ENCODE data around the gene ANKIB1.
"Not testable (repeated sequence)": the region's sequence is repeated elsewhere in the genome, so short reads cannot be mapped to it uniquely, and the experiment has no call there.

The ANKIB1 gene

GRCh38 chr7:92332782-92333181, 87.0 kb downstream of the ANKIB1 start:
- DNase-seq (ENCODE audit: low spot score): no peak

GRCh38 chr7:92333866-92334265, 88.1 kb downstream of the ANKIB1 start:
- DNase-seq (ENCODE audit: low spot score): no peak

GRCh38 chr7:92335574-92335973, 89.8 kb downstream of the ANKIB1 start:
- no peak for DNase-seq (ENCODE audit: low spot score)

GRCh38 chr7:92336662-92337340, 91.0 kb downstream of the ANKIB1 start:
- DNase-seq (ENCODE audit: low spot score): no peak

- no peak for DNase-seq (ENCODE audit: low spot score)
Observed at GRCh38 chr7:92340016-92340415, 94.2 kb downstream of the ANKIB1 start.

DNA sequence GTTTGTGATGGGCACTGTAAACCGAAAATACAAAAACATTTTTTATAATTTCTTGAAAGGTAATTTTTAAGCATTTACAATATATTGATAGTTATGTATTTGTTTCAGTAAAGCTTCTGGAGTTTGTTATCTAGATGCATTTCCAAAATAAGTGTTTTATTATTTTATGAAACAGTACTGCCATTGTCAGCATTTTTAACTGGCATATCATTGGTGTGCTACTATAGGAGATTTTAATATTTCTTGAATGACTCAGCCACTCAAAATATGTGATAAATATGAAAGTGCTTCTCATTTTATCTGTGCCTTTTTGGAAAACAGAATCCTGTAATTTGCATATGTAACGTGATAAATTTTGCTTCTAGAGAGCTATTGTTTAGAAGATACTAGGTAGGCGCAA, 97.9 kb downstream of the ANKIB1 start:
- no peak for DNase-seq (ENCODE audit: low spot score)

- no peak for DNase-seq (ENCODE audit: low spot score)
Observed at GRCh38 chr7:92352009-92352408, 106.2 kb downstream of the ANKIB1 start.

GRCh38 chr7:92354214-92354613, 108.4 kb downstream of the ANKIB1 start:
- DNase-seq (ENCODE audit: low spot score): no peak

GRCh38 chr7:92356406-92356805, 110.6 kb downstream of the ANKIB1 start:
- DNase-seq (ENCODE audit: low spot score): no peak

DNA sequence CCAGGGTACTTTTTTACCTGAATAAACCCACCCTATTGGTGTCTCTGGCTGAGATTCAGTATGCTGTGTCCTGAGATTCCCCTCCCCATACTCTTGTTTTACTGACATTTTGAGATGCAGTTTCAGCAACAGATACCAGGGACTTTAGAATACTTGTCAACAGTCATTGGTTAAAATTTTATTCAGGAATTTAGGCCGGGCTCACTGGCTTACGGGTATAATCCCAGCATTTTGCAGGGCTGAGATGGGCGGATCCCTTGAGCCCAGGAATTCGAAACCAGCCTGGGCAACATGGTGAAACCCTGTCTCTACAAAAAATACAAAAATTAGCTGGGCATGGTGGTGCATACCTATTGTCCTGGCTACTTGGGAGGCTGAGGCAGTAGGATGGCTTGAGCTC, 111.5 kb downstream of the ANKIB1 start:
- no peak for DNase-seq (ENCODE audit: low spot score)

GRCh38 chr7:92359179-92359578, 113.4 kb downstream of the ANKIB1 start:
- not testable (repeated sequence) for DNase-seq (ENCODE audit: low spot score)

DNA sequence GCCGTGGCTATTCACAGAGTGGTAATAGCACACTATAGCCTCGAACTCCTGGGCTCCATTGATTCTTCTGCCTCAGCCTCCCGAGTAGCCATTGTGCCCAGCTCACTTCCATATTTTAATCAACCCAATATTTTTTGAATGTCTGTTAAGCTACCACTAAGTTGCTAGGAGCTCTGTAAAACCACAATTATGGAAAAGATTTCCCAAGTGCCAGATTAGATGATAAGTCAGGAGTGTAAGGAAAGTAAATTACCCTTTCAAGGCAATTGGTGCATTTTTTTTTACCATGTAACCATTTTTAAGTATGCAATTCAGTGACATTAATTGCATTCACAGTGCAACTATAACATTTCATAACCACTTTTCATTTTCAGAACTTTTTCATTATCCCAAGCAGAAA, 114.0 kb downstream of the ANKIB1 start:
- DNase-seq (ENCODE audit: low spot score): no peak

GRCh38 chr7:92360387-92360786, 114.6 kb downstream of the ANKIB1 start:
- DNase-seq (ENCODE audit: low spot score): no peak

GRCh38 chr7:92362131-92362530, 116.4 kb downstream of the ANKIB1 start:
- no peak for DNase-seq (ENCODE audit: low spot score)

DNA sequence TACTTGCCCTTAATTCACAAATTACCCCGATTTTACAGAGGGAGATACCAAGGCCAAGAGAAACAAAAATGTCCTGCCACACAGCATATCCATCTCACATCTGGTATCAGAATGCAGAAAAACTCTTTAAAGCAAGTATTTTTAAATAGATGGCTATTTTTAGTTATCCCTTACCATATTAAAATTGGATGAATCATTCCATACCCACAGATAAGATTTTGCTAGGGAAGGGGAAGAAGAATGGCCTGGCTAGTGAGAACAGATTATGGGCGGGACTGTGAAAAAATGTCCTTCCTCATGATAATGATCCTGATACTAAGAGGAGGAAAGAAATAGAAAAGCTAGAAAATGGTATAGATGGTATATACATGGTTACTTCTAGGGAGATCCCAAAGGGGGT, 121.0 kb downstream of the ANKIB1 start:
- DNase-seq (ENCODE audit: low spot score): no peak

GRCh38 chr7:92368741-92369140, 123.0 kb downstream of the ANKIB1 start:
- no peak for DNase-seq (ENCODE audit: low spot score)

- no peak for DNase-seq (ENCODE audit: low spot score)
Observed at GRCh38 chr7:92375013-92375412, 129.2 kb downstream of the ANKIB1 start.

DNA sequence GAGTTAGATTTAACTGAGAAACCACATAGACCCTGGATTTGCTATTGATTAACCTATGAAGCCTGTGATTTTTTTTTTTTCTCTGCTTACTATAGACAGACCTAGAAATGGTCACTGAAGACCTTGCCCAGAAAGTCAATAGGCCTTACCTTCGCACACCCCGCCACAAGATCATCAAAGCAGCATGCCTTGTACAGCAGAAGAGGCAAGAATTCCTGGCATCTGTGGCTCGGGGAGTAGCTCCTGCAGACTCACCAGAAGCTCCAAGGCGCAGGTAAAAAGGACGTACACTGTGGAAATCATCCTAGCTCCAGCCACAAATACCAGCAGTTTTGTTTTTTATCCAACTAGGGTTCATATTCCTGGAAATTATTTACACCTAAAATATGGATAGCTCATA, 145.3 kb downstream of the ANKIB1 start:
- no peak for DNase-seq (ENCODE audit: low spot score)

DNA sequence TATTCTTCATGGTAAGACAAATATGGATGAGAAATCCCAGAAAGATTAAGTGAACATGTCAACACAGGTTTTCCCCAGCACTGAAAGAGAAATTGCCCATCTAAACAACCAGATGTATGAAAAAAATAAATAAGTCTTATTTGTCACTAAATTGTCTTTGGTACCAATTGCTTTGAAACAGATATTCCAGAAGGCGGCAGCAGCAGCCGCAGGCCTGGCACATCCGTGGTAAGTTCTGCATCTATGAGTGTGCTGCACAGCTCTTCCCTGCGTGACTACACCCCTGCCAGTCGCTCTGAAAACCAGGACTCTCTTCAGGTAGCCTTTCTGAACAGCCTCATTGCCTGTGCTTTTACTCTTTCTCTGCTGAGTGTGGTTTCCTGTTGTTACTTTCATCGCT, 151.8 kb downstream of the ANKIB1 start:
- no peak for DNase-seq (ENCODE audit: low spot score)

DNA sequence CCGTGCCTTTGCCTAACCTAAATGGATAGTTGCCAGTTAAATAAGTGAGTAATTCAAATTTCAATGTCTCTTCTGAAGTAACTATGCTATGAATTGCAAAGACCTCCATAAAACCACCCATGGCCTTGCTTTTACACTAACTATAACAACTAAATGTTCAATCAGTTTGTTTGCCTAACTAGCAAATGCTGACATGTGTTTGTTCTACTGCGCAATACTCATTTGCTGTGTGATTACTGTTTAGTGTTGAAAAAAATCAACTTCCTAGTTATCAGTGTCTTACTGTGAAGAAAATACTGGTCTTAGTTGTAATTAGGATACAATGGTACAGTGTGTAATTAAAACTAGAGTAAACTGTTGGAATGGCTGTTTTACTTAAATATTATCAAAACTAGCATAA, 154.2 kb downstream of the ANKIB1 start:
- DNase-seq (ENCODE audit: low spot score): no peak

GRCh38 chr7:92402920-92403759, 157.4 kb downstream of the ANKIB1 start:
- DNase-seq (ENCODE audit: low spot score): peak; percentile 47

DNA sequence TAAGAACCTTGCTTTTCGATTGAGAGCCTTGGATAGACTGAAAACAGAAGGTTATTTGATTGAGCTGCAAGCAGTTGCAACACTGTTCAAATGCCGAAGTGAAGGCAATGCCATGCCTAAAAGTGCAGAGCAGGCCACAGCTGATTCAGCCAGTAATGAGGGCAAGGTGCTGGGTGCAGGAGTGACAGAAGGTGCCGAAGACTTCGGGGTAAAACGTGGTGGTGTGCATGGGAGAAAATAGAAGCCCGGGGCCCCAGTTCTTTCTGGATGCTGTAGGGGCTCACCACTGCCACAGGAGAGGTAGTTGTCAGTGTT, 157.9 kb downstream of the ANKIB1 start:
- no peak for DNase-seq (ENCODE audit: low spot score)

- DNase-seq (ENCODE audit: low spot score): no peak
Observed at GRCh38 chr7:92404170-92404614, 158.4 kb downstream of the ANKIB1 start.

- DNase-seq (ENCODE audit: low spot score): no peak
Observed at GRCh38 chr7:92409357-92409756, 163.6 kb downstream of the ANKIB1 start.

Measured in AG08395 (cell line).